ENCODE data around the gene RHOXF2.
"Not testable (repeated sequence)": the region's sequence is repeated elsewhere in the genome, so short reads cannot be mapped to it uniquely, and the experiment has no call there.

RHOXF2 gene

GRCh38 chrX:120158313-120158712, at the start of gene RHOXF2:
Gene RHOXF2, plus strand, starts transcription at chrX:120158613. Its CDS starts 138 bp downstream, at chrX:120158751.
- not testable (repeated sequence) for H3K4me3 ChIP-seq (ENCODE audit: low read depth, low read length); DNase-seq (ENCODE audit: low read depth)

DNA sequence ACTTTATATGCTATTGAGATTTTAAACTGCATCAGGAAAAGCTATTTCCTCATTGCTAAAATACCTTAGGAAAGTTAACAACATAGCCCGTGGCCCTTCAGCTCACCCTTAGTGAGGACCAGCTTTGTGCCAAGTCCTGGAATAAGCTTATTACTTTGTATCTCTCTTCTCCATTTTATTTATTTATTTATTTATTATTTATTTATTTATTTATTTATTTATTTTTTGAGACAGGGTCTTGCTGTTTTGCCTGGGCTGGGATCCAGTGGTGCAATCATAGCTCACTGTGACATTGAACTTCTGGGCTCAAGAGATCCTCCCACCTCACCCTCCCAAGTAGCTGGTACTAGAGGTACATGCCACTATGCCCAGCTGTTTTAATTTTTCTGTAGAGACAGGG, 49.0 kb upstream of the RHOXF2 start:
- H3K4me3 ChIP-seq (ENCODE audit: low read depth, low read length), result no peak overlapping the region
- no peak for DNase-seq (ENCODE audit: low read depth)

DNA sequence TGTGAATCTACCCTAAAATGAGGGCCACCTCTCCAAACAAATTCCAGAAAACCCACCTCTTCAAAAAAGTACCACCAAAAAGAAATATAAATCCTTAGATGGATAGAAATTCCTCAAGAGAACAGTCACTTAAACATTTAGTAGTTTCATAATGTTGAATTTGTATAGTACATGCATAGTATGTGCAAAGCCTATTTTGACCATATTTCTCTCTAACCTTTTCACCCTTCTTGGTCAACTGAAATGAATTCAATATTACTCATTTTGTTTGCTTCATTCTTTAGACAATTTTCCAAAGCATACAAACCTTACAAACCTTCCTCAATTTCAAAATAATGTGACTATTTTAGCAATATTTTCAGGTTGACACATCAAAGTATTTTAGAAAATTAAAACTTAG, 46.8 kb upstream of the RHOXF2 start:
- H3K4me3 ChIP-seq (ENCODE audit: low read depth, low read length), result no peak overlapping the region
- DNase-seq (ENCODE audit: low read depth), result no peak

- H3K4me3 ChIP-seq (ENCODE audit: low read depth, low read length), result no peak within 1 kb of the TSS
- no peak for DNase-seq (ENCODE audit: low read depth)
Measured at GRCh38 chrX:120115438-120115963, 42.9 kb upstream of the RHOXF2 start, which contains the start of gene RHOXF1. Gene RHOXF1, minus strand, starts transcription at chrX:120115913. Its CDS starts 51 bp downstream, at chrX:120115862.

DNA sequence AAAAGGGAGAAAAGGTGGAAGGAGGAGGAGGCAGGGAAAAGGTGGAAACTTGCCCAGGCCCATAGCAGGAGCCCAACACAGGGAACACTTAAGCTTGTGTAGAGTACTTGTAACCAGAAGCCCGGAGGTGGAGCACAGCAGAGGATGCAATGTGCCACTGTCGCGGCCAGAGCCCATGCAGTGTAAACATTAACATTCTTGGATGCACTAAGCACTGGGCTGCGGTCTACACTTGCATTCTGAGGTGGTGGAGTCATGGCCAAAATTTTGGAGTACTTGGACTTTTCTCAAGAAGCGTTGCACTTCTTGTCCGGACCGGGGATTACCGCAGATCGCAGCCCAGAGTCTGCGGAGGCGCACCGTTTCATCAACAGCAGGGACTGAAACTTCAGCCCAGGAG, 38.2 kb upstream of the RHOXF2 start:
- no peak overlapping the region for H3K4me3 ChIP-seq (ENCODE audit: low read depth, low read length)
- no peak for DNase-seq (ENCODE audit: low read depth)

DNA sequence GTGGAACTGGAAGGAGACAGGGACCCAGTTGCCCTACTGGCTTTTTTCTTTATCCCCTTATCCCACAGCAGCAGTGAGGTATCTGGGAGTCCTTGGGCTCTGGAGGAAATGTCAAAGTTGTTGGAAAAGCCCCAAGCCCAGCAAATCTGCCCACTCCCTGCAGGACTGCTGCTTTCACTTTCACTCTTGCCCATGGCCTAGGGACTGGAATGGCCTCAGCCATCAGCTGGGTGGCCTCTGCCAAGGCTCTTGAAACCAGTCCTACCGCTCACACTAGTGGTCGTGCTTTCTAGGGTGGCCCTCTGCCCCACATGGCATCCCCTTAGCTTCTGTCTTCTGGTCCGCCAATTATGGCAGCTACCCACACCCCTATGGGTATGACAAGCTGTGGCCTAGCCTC, 33.0 kb upstream of the RHOXF2 start:
- no peak overlapping the region for H3K4me3 ChIP-seq (ENCODE audit: low read depth, low read length)

GRCh38 chrX:120128306-120128846, 30.0 kb upstream of the RHOXF2 start:
- not testable (repeated sequence) for H3K4me3 ChIP-seq (ENCODE audit: low read depth, low read length); DNase-seq (ENCODE audit: low read depth)

More for the DNA sequence above, 33.0 kb upstream of the RHOXF2 start:
- DNase-seq (ENCODE audit: low read depth), result no peak

DNA sequence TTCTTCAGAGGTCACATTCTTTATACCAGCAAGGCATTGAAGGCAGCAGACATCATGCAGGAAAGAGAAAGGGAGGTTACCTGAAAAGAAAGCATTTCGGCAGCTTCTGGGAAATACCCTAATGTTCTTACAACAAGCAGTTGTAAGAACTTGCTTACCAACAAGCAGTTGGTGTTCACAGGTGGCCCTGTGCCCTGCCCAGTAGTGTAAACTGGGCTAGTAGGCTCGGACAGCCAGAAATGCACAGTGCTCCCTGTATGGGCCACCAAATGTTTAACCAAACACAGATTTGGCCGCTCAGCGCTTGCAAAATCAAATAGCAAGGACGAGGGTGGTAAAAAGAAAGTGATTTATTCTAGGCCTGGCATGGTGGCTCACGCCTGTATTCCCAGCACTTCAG, 22.3 kb upstream of the RHOXF2 start:
- no peak for DNase-seq (ENCODE audit: low read depth)
- no peak overlapping the region for H3K4me3 ChIP-seq (ENCODE audit: low read depth, low read length)

- DNase-seq (ENCODE audit: low read depth), result no peak
- H3K4me3 ChIP-seq (ENCODE audit: low read depth, low read length), result no peak overlapping the region
Measured at GRCh38 chrX:120136840-120137239, 21.6 kb upstream of the RHOXF2 start.

- H3K4me3 ChIP-seq (ENCODE audit: low read depth, low read length), result no peak overlapping the region
- DNase-seq (ENCODE audit: low read depth), result no peak
Measured at GRCh38 chrX:120137439-120137838, 21.0 kb upstream of the RHOXF2 start.

DNA sequence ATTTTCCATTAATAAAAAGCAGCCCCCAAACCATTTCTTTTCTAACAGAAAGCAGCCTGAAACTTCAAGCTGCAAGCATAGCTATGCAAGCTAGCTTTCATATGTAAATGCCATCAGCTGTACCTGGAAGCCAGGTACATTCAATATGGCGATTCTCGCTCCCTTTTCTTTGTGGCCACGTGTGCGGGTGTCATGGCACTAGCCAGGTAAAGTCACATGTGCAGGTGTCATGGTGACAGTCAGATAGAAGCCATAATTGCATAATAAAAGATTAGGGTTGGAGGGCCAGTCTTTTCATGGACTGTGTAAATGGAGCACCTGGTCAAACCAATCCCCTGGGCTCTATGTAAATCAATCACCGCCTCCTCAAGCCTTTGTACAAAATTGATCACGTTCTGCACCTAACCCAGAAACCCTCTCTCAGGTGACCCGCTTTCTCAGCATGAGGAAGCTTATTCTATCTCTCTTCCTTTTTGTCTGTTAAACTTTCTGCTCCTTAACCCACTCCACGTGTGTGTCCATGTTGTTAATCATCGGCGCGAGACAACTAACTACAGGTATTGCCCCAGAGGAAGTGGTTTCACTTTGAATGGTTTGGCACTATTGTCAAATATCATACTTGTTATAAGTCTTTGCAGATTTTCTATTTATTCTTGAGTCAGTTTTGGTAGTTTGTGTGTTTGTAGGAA, 18.0 kb upstream of the RHOXF2 start:
- DNase-seq (ENCODE audit: low read depth), result no peak

DNA sequence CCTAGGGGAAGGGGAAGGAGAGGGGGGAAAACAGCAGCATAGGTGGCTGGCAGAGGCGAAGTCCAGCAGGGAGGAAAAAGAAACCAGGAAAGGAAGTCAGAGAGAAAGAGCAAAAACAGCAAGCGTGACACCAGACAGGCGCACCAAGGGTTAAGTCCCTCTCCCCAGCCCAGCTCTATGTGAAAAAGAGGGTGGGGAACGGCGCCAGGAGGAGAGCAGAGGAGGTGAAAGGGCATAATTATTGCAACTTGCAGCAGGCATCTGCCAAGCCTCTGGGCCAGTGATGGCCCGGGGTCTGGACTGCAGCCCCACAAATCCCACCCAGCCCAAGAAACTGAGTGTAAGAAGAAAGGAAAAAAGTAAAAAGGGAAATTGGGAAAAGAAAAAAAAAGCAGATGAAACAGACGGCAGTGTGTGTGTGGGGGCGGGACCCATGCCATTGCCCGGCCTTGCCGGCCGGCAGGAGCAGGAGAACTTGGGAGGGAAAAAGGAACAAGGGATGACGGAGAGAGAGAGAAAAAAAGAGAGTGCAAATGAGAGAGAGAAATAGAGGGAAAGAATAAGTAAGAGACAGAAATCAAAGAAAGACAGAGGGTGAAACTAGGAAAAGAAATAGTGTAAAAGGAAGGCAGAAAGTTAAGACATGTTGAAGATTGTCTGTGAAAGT, 14.1 kb upstream of the RHOXF2 start:
- DNase-seq (ENCODE audit: low read depth), result no peak
- no peak overlapping the region for H3K4me3 ChIP-seq (ENCODE audit: low read depth, low read length)

More for the DNA sequence above, 18.0 kb upstream of the RHOXF2 start:
- H3K4me3 ChIP-seq (ENCODE audit: low read depth, low read length), result no peak overlapping the region

DNA sequence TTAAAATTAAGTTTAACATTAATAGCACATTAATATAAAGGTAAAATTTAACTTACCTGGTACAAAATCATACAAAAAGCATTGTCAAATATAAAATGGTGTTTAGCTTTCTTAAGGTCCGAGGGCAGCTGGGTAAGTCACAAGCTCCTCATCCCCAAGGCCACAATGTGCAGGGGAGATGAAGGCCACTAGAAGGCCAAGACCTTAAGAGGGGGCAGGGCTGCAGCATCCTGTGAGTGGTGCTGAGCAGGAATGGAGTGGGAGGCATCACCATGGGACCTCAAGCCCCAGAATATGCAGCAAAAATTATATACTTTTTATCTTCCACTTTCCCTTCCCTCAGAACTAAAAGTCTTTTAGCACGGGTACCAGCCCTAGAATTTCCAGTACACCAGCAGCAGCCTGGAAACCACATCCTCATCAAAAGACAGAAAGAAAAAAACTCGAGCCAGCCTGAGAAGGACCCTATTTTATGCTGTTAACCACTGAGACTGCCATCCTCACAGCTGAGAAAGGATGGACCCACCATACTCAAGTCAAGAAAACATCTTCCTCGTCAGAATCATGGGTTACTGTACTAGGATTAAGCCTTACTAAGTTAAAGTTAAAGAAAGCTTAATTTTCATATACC, 13.0 kb upstream of the RHOXF2 start:
- no peak for DNase-seq (ENCODE audit: low read depth)
- H3K4me3 ChIP-seq (ENCODE audit: low read depth, low read length), result no peak overlapping the region

- not testable (repeated sequence) for DNase-seq (ENCODE audit: low read depth); H3K4me3 ChIP-seq (ENCODE audit: low read depth, low read length)
Measured at GRCh38 chrX:120146323-120146722, 12.1 kb upstream of the RHOXF2 start.

DNA sequence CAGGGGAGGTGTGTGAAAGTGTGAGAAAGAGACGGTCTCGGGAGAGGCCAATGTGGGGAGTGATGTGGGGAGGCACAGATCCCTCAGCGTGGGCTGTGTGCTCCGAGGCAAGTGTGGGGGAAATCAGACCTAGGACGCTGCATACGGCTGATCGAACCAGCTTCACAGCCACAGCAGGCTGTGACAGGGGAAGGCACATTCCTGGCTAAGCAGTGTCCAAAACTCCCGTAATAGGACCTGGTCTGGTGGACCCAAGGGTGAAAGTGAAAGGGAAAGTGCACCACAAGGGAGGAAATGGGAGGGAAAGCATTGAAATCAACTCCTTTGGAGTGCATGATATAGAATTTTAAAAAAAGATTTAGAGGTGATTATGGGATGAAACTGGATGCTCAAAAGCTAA, 10.9 kb upstream of the RHOXF2 start:
- DNase-seq (ENCODE audit: low read depth), result no peak
- H3K4me3 ChIP-seq (ENCODE audit: low read depth, low read length), result no peak overlapping the region

GRCh38 chrX:120150109-120150744, 8.2 kb upstream of the RHOXF2 start:
- not testable (repeated sequence) for H3K4me3 ChIP-seq (ENCODE audit: low read depth, low read length); DNase-seq (ENCODE audit: low read depth)

GRCh38 chrX:120159086-120159485, 673 bp downstream of the RHOXF2 start:
- not testable (repeated sequence) for DNase-seq (ENCODE audit: low read depth); H3K4me3 ChIP-seq (ENCODE audit: low read depth, low read length)

DNA sequence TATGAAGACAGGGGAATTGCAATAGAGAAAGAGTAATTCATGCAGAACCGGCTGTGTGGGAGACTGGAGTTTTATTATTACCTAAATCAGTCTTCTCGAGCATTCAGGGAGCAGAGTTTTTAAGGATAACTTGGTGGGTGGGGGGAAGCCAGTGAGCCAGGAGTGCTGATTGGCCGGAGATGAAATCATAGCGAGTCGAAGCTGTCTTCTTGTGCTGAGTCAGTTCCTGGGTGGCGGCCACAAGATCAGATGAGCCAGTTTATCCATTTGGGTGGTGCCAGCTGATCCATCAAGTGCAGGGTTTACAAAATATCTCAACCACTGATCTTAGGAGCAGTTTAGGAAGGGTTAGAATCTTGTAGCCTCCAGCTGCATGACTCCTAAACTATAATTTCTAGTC, 34.8 kb downstream of the RHOXF2 start:
- not testable (repeated sequence) for H3K4me3 ChIP-seq (ENCODE audit: low read depth, low read length); DNase-seq (ENCODE audit: low read depth)

- H3K4me3 ChIP-seq (ENCODE audit: low read depth, low read length); DNase-seq (ENCODE audit: low read depth): not testable (repeated sequence)
Measured at GRCh38 chrX:120193720-120194119, 35.3 kb downstream of the RHOXF2 start.

Measured in skeletal muscle cell (primary cell).